ENCODE results near the gene RABL2B.

The RABL2B gene

DNA sequence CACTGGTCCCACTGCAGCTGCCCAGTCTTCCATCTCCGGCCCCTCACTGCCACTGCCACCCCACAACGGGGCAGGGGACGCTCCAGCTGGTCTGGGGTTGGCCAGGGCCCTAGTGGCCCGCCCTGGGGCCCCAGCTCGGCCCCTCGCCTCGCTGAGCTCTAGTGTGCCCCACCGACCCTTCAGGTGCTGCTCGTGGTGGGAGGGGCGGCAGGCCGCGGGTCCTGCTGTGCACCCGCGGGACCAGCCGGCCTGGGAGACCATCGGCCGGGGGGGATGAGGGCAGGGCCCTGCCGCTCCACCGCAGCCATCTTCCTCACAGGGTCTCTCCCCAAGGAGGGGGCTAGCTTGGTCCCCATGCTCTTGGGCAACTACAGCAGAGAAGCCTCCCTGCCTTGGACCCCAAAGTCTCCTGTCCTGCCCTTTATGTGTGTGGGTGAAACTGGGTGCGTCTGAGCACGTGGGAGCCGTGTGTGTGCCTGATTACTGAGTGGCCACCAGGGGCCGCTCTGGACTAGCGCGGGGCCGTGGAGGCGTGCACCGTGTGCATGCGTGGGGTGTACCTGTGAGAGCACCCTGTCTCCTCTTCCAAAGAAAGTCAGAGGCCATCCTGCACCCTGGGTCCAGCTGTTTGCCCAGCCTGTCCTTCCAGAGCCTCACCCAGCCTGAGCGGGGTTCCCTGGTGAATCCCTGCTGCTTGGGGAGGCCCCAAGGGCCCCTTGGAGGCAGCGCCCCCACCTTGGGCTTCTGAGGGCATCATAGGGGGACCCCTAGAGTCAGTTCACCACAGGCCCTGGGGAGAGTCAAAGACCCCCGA, 51.4 kb downstream of the RABL2B start:
- H3K18ac ChIP-seq (ENCODE audit: low read length): peak overlapping the region; percentile 94
- H3K36me3 ChIP-seq (replicated peaks in 1 of 2; ENCODE audit: control insufficient read depth in 2 of 2, insufficient read depth in 2 of 2, low read length in 2 of 2): peaks cover 7 to 18% of the 10 kb centered on the region in 2 donors

DNA sequence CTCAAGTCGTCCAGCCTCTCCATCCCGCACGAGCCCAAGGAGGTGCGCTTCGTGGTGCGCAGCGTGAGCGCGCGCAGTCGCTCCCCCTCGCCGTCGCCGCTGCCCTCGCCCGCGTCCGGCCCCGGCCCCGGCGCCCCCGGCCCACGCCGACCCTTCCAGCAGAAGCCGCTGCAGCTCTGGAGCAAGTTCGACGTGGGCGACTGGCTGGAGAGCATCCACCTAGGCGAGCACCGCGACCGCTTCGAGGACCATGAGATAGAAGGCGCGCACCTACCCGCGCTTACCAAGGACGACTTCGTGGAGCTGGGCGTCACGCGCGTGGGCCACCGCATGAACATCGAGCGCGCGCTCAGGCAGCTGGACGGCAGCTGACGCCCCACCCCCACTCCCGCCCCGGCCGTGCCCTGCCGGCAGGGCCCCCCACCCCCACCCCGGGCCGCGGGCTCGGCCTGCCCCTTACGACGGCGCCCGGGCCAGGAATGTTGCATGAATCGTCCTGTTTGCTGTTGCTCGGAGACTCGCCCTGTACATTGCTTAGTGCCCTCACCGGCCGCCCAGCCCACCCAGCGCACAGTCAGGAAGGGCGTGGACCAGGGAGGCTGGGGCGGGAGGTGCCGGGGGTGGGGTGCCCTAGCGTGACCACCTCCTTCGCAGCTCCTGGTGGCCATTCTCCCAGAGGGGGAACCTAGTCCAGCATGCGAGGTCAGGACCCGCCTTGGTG, 52.3 kb downstream of the RABL2B start:
- Histone ChIP-seq H3K14ac (ENCODE audit: low read length) (no peak overlapping the region), H3K9ac (ENCODE audit: low read depth, low read length, poor library complexity) (peak overlapping the region; percentile 21), H3K79me1 (ENCODE audit: low read depth, low read length) (peaks cover 7% of the 10 kb centered on the region), H3K4ac (ENCODE audit: low read length) (no peak overlapping the region), H2BK120ac (ENCODE audit: low read depth, low read length) (no peak overlapping the region), H2BK12ac (ENCODE audit: low read length) (no peak overlapping the region), H2BK15ac (ENCODE audit: low read length) (no peak overlapping the region), H3K36me3 (replicated peaks in 1 of 2; ENCODE audit: control insufficient read depth in 2 of 2, insufficient read depth in 2 of 2, low read length in 2 of 2) (peaks cover 10 to 27% of the 10 kb centered on the region in 2 donors), H4K91ac (ENCODE audit: low read depth, low read length, poor library complexity) (no peak overlapping the region), H3K9me3 (replicated peaks in 1 of 2; ENCODE audit: control insufficient read depth in 2 of 2, insufficient read depth in 1 of 2, low read depth in 1 of 2, low read length in 2 of 2) (no peaks in the 10 kb centered on the region), H4K8ac (ENCODE audit: low read depth, low read length) (no peak overlapping the region), H3K4me3 (ENCODE audit: low read length in 2 of 2) (no peak overlapping the region), H2AK5ac (ENCODE audit: low read depth, low read length) (peak overlapping the region; percentile 37), H3K18ac (ENCODE audit: low read length) (peak overlapping the region; percentile 64), H3K27ac (replicated peaks; ENCODE audit: low read length) (no peak overlapping the region), H3K23ac (ENCODE audit: low read depth, low read length, poor library complexity) (peak overlapping the region; percentile 73), H3K4me1 (ENCODE audit: control insufficient read depth in 2 of 2, insufficient read depth in 1 of 2, low read depth in 1 of 2, low read length in 2 of 2) (peaks cover 0 to 9% of the 10 kb centered on the region in 2 donors), H3K27me3 (ENCODE audit: control insufficient read depth in 3 of 3, insufficient read depth in 3 of 3, low read depth in 1 of 3, low read length in 3 of 3) (peaks cover 0 to 21% (median 0%) of the 10 kb centered on the region in 3 experiments), H3K4me2 (ENCODE audit: insufficient read depth, low read length, poor library complexity, severe bottlenecking) (peak overlapping the region; percentile 11), H2AFZ (ENCODE audit: low read length) (no peak overlapping the region), H2BK5ac (ENCODE audit: low read length) (no peak overlapping the region)
- no peak for DNase-seq (ENCODE audit: low spot score)
- no CpG with 5 or more reads among the region's 76 CpGs for WGBS, 2 donors (ENCODE audit: extremely low coverage in 2 of 2, insufficient read length in 2 of 2, insufficient replicate concordance in 1 of 2)

More for the DNA sequence above, 51.4 kb downstream of the RABL2B start:
- Histone ChIP-seq H3K4me2 (ENCODE audit: insufficient read depth, low read length, poor library complexity, severe bottlenecking) (no peak overlapping the region), H3K9ac (ENCODE audit: low read depth, low read length, poor library complexity) (no peak overlapping the region), H3K27ac (replicated peaks; ENCODE audit: low read length) (no peak overlapping the region), H2AFZ (ENCODE audit: low read length) (no peak overlapping the region), H2BK15ac (ENCODE audit: low read length) (peak overlapping the region; percentile 67), H3K27me3 (ENCODE audit: control insufficient read depth in 3 of 3, insufficient read depth in 3 of 3, low read depth in 1 of 3, low read length in 3 of 3) (peaks cover 0 to 21% (median 0%) of the 10 kb centered on the region in 3 experiments), H3K4me1 (ENCODE audit: control insufficient read depth in 2 of 2, insufficient read depth in 1 of 2, low read depth in 1 of 2, low read length in 2 of 2) (peaks cover 0 to 9% of the 10 kb centered on the region in 2 donors), H3K23ac (ENCODE audit: low read depth, low read length, poor library complexity) (peak overlapping the region; percentile 98), H4K8ac (ENCODE audit: low read depth, low read length) (no peak overlapping the region), H2BK12ac (ENCODE audit: low read length) (peak overlapping the region; percentile 90), H2AK5ac (ENCODE audit: low read depth, low read length) (peak overlapping the region; percentile 95), H3K9me3 (replicated peaks in 1 of 2; ENCODE audit: control insufficient read depth in 2 of 2, insufficient read depth in 1 of 2, low read depth in 1 of 2, low read length in 2 of 2) (no peaks in the 10 kb centered on the region), H4K91ac (ENCODE audit: low read depth, low read length, poor library complexity) (no peak overlapping the region), H3K4ac (ENCODE audit: low read length) (no peak overlapping the region), H2BK120ac (ENCODE audit: low read depth, low read length) (peak overlapping the region; percentile 87), H3K14ac (ENCODE audit: low read length) (no peak overlapping the region), H3K79me1 (ENCODE audit: low read depth, low read length) (peaks cover 7% of the 10 kb centered on the region), H3K4me3 (ENCODE audit: low read length in 2 of 2) (no peak overlapping the region), H2BK5ac (ENCODE audit: low read length) (peak overlapping the region; percentile 87)
- no peak for DNase-seq (ENCODE audit: low spot score)
- no CpG with 5 or more reads among the region's 32 CpGs for WGBS, 2 donors (ENCODE audit: extremely low coverage in 2 of 2, insufficient read length in 2 of 2, insufficient replicate concordance in 1 of 2)

DNA sequence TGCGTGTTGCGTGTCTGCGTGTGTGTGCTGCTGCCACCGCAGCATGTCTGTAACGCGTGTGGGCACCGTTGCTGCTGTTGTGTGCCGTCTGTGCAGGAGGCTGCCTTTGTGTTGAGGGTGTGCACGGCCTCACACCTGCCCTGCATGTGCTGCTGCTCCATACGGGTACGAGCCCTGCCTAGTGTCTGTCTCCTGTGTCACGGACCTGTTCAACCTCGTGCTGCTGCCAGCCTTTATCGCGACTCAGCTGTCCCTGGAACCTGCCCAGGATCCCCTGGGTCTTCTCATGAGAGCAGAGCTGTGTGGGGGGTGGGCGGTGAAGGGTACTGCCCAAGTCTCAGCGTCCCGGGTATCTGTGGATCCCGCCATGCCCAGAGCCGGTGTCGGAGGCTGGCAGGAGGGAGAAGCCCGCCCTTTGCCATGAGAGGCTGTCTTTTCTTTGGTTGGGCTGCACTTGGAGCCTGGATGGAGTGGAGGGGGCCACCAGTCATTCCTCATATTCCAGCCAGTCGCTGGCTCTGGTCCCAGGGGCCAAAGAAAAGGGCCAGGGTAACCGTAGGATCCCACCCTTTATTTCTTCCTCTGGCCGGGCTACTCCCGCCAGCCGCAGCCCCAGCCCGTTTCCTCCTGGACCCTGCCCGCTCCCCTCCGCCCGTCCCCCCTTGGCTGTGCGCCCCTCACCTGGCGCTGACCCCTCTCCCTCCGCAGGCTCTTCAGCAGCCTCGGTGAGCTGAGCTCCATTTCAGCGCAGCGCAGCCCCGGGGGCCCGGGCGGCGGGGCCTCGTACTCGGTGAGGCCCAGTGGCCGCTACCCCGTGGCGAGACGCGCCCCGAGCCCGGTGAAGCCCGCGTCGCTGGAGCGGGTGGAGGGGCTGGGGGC, 53.2 kb downstream of the RABL2B start:
- Histone ChIP-seq H3K4ac (ENCODE audit: low read length) (no peak overlapping the region), H3K9me3 (replicated peaks in 1 of 2; ENCODE audit: control insufficient read depth in 2 of 2, insufficient read depth in 1 of 2, low read depth in 1 of 2, low read length in 2 of 2) (no peaks in the 10 kb centered on the region), H2BK15ac (ENCODE audit: low read length) (peak overlapping the region; percentile 49), H4K91ac (ENCODE audit: low read depth, low read length, poor library complexity) (no peak overlapping the region), H3K27me3 (ENCODE audit: control insufficient read depth in 3 of 3, insufficient read depth in 3 of 3, low read depth in 1 of 3, low read length in 3 of 3) (peaks cover 0 to 21% (median 0%) of the 10 kb centered on the region in 3 experiments), H3K79me1 (ENCODE audit: low read depth, low read length) (peaks cover 7% of the 10 kb centered on the region), H3K27ac (replicated peaks; ENCODE audit: low read length) (no peak overlapping the region), H3K18ac (ENCODE audit: low read length) (peak overlapping the region; percentile 44), H3K14ac (ENCODE audit: low read length) (peak overlapping the region; percentile 77), H4K8ac (ENCODE audit: low read depth, low read length) (no peak overlapping the region), H2AFZ (ENCODE audit: low read length) (no peak overlapping the region), H3K9ac (ENCODE audit: low read depth, low read length, poor library complexity) (peak overlapping the region; percentile 50), H3K23ac (ENCODE audit: low read depth, low read length, poor library complexity) (peak overlapping the region; percentile 21), H2AK5ac (ENCODE audit: low read depth, low read length) (peak overlapping the region; percentile 53), H3K4me3 (ENCODE audit: low read length in 2 of 2) (no peak overlapping the region), H2BK12ac (ENCODE audit: low read length) (peak overlapping the region; percentile 47), H3K4me2 (ENCODE audit: insufficient read depth, low read length, poor library complexity, severe bottlenecking) (no peak overlapping the region), H3K36me3 (replicated peaks in 1 of 2; ENCODE audit: control insufficient read depth in 2 of 2, insufficient read depth in 2 of 2, low read length in 2 of 2) (peaks cover 12 to 36% of the 10 kb centered on the region in 2 donors), H3K4me1 (ENCODE audit: control insufficient read depth in 2 of 2, insufficient read depth in 1 of 2, low read depth in 1 of 2, low read length in 2 of 2) (peaks cover 0 to 9% of the 10 kb centered on the region in 2 donors), H2BK5ac (ENCODE audit: low read length) (peak overlapping the region; percentile 49), H2BK120ac (ENCODE audit: low read depth, low read length) (no peak overlapping the region)
- no CpG with 5 or more reads among the region's 54 CpGs for WGBS, 2 donors (ENCODE audit: extremely low coverage in 2 of 2, insufficient read length in 2 of 2, insufficient replicate concordance in 1 of 2)
- no peak for DNase-seq (ENCODE audit: low spot score)

All from neuronal stem cell (in vitro differentiated cells).